ENCODE data around the gene TACR2.

The TACR2 gene

DNA sequence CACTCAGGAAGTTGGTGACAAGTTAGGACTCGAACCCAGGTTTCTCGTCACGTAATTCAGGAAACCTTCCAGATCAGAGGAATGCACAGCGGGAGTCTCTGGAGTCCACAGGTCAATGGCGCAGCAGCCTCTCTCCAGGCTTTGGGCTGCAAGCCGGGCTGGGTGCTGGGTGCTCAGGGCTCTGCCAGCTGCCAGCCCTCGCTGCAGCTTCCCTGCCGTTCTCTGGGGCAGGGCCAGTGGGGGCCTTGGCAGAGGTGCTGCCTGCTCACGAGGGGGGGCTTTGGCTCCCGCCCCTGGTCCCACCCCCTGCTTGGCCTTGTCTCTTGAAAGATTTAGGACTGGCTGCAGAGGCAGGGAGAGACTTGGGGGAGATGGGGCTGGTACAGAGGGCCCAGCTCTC is at the start of gene TACR2:
TACR2 (minus strand) TSS at position 224 of the 400 bp plus-strand sequence. CDS start 595 bp downstream, outside the sequence.
- no peak for DNase-seq

- no peak for DNase-seq
Observed at GRCh38 chr10:69466158-69466490, 49.4 kb upstream of the TACR2 start.

- DNase-seq: no peak
Observed at GRCh38 chr10:69465457-69466157, 48.9 kb upstream of the TACR2 start.

GRCh38 chr10:69464801-69465401 is 48.2 kb upstream of the TACR2 start:
- DNase-seq: no peak

GRCh38 chr10:69464401-69464800 is 47.7 kb upstream of the TACR2 start:
- DNase-seq: no peak

DNA sequence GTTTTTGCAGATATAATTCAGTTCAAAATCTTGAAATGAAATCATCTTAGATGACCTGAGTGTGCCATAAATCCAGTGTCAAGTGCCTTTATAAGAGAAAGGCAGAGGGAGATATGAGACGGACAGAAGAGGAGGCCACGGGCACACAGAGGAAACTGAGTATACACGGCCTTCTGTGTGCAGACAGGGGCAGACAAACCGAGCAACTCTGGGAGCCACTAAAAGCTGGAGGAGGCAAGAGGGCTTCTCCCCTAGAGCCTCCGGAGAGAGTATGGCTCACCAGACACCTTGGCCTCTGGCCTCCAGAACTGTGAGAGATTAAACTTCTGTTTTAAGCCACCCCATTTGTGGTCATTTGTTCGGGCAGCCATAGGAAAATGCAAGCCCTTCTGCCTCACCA is 47.2 kb upstream of the TACR2 start:
- DNase-seq: no peak

- DNase-seq: no peak
Observed at GRCh38 chr10:69461243-69462025, 44.7 kb upstream of the TACR2 start.

DNA sequence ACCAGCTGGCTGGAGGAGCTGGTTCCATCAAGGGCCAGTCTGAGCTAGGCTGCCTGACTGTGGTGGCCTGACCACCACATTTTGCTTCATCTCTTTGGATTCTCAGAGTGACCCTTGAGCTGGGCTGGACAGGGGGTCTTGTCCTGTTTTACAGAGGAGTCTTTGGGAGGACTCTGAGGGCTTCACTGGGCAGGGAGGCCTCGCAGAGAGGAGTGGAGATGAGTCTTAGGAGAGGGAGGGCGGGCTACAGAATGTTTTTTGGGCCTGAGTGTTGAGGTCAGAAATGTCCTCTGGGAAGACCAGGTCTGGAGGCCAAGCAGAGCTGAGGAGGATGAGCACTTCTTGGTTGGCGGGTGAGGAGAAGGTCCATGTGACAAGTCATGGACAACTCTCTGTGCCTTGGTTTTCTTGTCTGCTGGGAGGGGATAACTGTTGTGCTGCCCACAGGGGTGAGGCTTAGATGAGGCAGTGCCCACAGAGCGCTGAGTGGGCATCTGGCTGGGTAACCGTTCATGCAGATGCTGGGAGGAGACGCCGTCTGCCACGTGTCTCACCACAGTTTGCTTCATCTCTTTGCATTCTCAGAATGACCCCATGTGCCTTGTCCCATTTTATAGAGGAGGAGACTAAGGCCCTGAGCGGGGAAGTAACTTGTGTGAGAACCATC is 44.0 kb upstream of the TACR2 start:
- DNase-seq: no peak

DNA sequence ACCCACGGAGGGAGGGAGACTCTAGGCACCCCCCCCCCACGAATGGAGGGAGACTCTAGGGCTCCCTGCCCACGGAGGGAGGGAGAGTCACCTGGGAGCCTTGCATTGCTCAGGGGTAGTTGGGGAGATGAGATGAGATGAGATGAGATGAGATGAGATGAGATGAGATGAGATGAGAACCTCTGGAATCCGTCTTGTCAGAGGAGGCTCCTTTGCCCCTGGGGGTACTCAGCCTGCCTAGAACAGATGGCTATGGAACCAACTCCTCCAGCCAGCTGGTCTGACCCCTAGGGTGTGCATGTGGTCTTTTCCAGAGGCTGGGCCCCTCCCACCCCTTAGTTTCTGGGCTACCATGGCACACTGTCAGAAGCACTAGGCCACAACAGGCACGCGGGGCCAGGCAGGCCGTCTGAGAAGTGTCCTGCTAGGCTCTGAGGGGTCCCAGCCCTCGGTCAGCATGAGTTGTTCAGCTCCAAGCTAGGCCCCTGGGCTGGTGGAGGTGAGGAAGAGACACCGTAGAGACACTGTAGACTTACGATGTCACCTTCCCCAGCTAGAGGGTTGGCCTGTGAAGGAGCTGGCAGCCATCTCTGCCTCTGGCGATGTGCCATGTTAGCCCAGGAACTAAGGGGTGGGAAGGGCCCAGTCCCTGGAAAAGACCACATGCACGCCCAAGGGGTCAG is 43.3 kb upstream of the TACR2 start:
- DNase-seq: no peak

DNA sequence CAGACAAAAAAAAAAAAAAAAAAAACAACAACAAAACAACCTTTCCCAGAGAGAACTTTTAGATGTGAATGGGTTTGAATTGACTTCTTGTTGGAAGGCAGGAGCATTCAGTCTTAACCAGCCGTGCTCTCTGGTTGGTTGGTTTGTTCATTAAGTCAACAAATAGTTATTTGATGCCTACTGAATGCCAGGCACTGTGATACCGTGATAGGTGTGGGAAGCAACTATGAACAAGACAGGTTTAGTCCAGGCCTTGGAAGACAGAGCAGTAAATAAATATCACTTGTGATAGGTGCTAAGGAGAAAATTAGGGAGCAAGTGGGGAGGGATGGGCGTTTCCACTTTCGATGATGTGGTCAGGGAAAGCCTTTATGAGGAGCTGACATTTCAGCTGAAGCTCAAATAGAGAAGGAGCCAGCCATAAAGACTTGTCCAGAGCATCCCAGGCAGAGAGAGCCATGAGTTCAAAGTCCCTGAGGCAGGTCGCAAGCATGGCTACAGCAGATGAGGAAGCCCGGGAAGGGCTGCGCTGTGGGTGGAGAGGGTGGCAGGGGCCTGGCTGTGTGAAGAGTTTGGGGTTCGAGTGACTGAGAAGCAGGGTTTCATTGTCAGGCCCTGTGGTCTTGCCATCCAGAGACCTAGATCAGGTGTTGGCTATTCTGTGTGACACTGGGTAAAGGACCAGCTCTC is 42.5 kb upstream of the TACR2 start:
- no peak for DNase-seq

DNA sequence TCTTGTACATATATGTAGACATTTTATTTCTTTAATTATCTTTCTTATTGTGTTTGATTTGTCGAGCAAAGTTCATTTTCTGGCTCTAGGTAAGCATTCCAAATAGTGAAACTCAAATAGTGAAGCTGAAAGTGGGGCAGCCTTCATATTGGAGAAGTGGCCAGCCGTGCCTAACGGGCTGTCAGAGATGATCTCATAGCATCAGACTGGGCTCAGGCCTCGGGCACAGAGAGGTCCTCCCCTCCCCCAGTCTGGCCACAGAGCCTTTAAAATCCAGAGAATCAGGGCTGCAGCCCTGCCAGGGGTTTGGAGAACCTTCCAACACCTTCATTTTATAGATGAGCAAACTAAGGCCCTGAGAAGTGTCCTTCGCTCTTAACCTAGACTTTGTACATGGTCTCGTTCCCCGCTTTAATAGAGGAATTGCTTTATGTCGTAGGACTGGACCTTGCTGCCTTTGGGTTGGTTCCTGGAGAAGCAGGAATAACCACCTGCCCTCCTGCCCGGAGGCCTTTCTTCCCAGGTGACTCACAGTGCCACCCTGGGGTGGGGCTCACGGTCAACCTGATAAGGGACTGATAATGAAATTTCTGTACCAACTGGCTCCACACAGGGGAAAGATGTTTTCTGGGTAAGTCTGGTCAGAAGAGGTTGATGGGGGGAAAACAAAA is 41.8 kb upstream of the TACR2 start:
- peak; percentile 75 for DNase-seq

DNA sequence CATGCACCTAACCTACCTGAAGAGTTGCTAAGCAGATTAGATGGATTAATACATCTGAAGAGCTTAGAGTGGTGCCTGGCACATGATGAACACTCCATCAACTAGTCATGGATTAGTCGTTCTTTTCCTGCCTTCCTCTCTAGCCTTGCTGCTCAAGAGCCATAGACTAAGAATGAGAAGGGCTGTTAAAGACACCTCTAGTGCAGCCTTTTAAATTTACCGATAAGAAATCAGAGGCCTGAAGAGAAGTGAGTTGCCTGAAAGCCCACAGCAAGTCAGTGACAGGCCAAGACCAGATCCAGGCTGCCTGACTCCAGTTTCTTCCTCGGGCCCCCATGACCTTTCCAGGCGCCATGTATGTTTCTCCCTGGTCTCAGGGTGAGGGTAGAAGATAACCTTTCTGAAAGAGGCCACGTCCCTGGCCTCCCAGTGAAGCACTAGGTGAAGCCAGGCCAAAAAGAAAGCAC is 41.1 kb upstream of the TACR2 start:
- no peak for DNase-seq

- no peak for DNase-seq
Observed at GRCh38 chr10:69456880-69457693, 40.4 kb upstream of the TACR2 start.

DNA sequence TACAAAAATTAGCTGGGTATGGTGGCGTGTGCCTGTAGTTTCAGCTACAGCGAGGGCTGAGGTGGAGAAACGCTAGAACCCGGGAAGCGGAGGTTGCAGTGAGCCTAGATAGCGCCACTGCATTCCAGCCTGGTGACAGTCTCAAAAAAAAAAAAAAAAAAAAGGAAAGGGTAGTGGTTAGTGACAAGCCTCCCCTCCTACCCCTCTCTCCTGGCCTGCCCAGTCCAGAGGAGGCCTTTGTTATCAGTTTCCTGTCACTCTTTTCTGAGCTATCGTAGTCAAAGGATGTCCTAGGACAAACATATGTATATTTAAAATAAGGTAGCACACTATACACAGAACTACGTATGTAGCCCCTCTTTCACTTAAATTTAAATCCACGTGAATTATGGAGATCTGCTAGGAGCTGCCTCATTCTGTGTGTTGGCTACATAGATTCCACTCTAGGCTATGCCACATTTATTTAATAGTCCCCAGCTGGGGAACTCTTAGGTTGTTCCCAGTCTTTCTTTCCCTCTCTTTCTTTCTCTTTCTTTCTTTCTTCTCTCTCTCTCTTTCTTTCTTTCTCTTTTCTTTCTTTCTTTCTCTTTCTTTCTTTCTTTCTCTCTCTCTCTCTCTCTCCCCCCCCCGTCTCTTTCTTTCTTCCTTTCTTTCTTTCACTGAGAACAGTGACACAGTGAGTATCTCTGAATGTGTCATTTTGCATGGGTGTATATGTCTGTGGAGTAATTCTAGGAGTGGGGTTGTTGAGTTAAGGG is 38.5 kb upstream of the TACR2 start:
- DNase-seq: no peak

- no peak for DNase-seq
Observed at GRCh38 chr10:69453795-69454194, 37.1 kb upstream of the TACR2 start.

GRCh38 chr10:69452676-69453415 is 36.1 kb upstream of the TACR2 start:
- no peak for DNase-seq

DNA sequence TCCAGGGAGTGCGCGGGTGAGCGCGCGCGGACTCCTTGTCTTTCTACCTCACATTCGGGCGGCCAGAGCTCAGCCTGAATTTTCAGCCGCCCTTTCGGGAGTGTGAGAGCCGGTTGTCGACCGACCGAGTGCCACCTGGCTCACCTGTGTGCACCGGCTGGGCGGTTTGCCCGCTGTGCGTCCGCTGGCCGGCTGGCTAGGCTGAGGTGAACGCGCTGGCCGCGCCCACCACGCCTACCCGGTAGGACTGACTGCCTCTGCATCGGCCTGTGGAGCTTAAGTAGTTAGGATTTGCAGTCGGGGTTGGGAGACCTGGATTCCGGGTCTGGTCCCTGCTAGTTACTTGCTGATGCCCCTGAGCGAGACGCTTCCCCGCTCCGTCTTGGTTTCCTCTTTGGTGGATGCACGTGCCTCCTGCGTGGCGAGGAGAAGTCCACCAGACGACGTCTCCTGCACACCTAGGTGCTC is 35.1 kb upstream of the TACR2 start:
- DNase-seq: peak; percentile 70

- peak; percentile 97 for DNase-seq
Observed at GRCh38 chr10:69451209-69451783, 34.6 kb upstream of the TACR2 start, which contains the start of gene TSPAN15. Gene TSPAN15 (plus strand): TSS chr10:69451465. CDS start chr10:69451595, 130 bp downstream.

Measured in islet precursor cell (in vitro differentiated cells).